Measurements from ENCODE around the gene RFXAP.

GRCh38 chr13:36837354-36838092 is 18.5 kb downstream of the RFXAP start:
- no peak for TF ChIP-seq RFX5 (IDR thresholded peaks at IDR 0.05; ENCODE audit: low read depth, low read length)
- no peak for TF ChIP-seq CTCF (conservative IDR thresholded peaks at IDR 0.05; ENCODE audit: low read depth, low read length)
- no peak for TF ChIP-seq CEBPB (IDR thresholded peaks at IDR 0.05; ENCODE audit: low read depth, low read length)
- TF ChIP-seq MAFK (IDR thresholded peaks at IDR 0.05; ENCODE audit: low read depth, low read length), result no peak
- no peak for TF ChIP-seq FOS (IDR thresholded peaks at IDR 0.05; ENCODE audit: low read depth, low read length)
- no peak for TF ChIP-seq USF2 (IDR thresholded peaks at IDR 0.05; ENCODE audit: low read depth, low read length)
- TF ChIP-seq POLR2A (IDR thresholded peaks at IDR 0.05; ENCODE audit: low read depth, low read length), result no peak
- no peak for TF ChIP-seq CHD1 (IDR thresholded peaks at IDR 0.05; ENCODE audit: low read depth, low read length)
- no peak for TF ChIP-seq RAD21 (IDR thresholded peaks at IDR 0.05; ENCODE audit: low read length)
- TF ChIP-seq SMC3 (IDR thresholded peaks at IDR 0.05; ENCODE audit: low read depth, low read length), result no peak
- no peak for TF ChIP-seq ELK1 (IDR thresholded peaks at IDR 0.05; ENCODE audit: borderline replicate concordance, low read depth, low read length)

Data from IMR-90 (cell line).